HEK293 (cell line): ENCODE data around the gene ANP32A.

Experiments
- CTCF ChIA-PET: fragments of 350-600 bp; formaldehyde crosslinking; extraction: SDS; loops from one replicate; lab custom pipeline; 2021; ENCODE audit warnings: antibody characterized with exemption; lab: Yijun Ruan, JAX
- POLR2A ChIA-PET: fragments of 300-600 bp; formaldehyde crosslinking; extraction: SDS; loops from one replicate; lab custom pipeline; 2020; ENCODE audit warnings: antibody characterized with exemption, inconsistent platforms; lab: Yijun Ruan, JAX
- H3K27ac ChIP-seq: fragments of 200-500 bp; sonication (Bioruptor generic); 2 replicates; pipeline ENCODE4 v1.5.1; 2014; ENCODE audit warnings: low read depth, low read length, control low read depth, inconsistent platforms; ENCODE audit errors: extremely low read depth
- H3K36me3 ChIP-seq, 2 experiments: fragments of 200-500 bp in 1 of 2; sonication (Bioruptor generic) in 1 of 2; 1 replicate in 1 of 2; 2 replicates in 1 of 2; pipeline ENCODE4 v1.5.1; 2014 to 2017; ENCODE audit warnings: inconsistent platforms in 2 of 2, low read length in 2 of 2; ENCODE audit not compliant: control insufficient read depth in 2 of 2, insufficient read depth in 1 of 2
- H3K4me1 ChIP-seq: fragments of 200-500 bp; sonication (Bioruptor generic); 2 replicates; pipeline ENCODE4 v1.5.1; 2014; ENCODE audit warnings: mild to moderate bottlenecking, low read length, inconsistent platforms; ENCODE audit not compliant: control insufficient read depth, insufficient read depth
- H3K4me3 ChIP-seq: 2 replicates; pipeline ENCODE4 v1.5.1; 2011; ENCODE audit warnings: low read depth, mild to moderate bottlenecking, control low read depth, low read length, moderate library complexity
- H3K9me3 ChIP-seq: fragments of 200-500 bp; sonication (Bioruptor generic); 2 replicates; pipeline ENCODE4 v1.5.1; 2014; ENCODE audit warnings: low read depth, low read length, inconsistent platforms; ENCODE audit not compliant: control insufficient read depth, insufficient read depth
- ATF2 ChIP-seq: fragments of 450-650 bp; formaldehyde crosslinking; IDR thresholded peaks from 2 replicates; pipeline ENCODE4 v1.5.1; 2016; ENCODE audit warnings: missing biosample characterization, missing genetic modification characterization, low read depth
- CTCF ChIP-seq: fragments of 450-650 bp; formaldehyde crosslinking; IDR thresholded peaks from 2 replicates; pipeline ENCODE4 v1.5.1; 2016; ENCODE audit warnings: missing biosample characterization, missing genetic modification characterization
- GLIS1 ChIP-seq: fragments of 450-650 bp; formaldehyde crosslinking; IDR thresholded peaks from 2 replicates; pipeline ENCODE4 v1.5.1; 2016; ENCODE audit warnings: missing biosample characterization, missing genetic modification characterization
- HOXD13 ChIP-seq: sonication (generic); formaldehyde crosslinking; IDR thresholded peaks from 2 replicates; pipeline ENCODE4 v1.8.0; 2022; ENCODE audit warnings: missing genetic modification reagents, borderline replicate concordance
- KLF1 ChIP-seq: fragments of 450-650 bp; formaldehyde crosslinking; IDR thresholded peaks from 2 replicates; pipeline ENCODE4 v1.5.1; 2016; ENCODE audit warnings: missing biosample characterization, missing genetic modification characterization
- OVOL3 ChIP-seq: fragments of 450-650 bp; formaldehyde crosslinking; IDR thresholded peaks from 2 replicates; pipeline ENCODE4 v1.5.1; 2016; ENCODE audit warnings: missing biosample characterization, missing genetic modification characterization
- SALL2 ChIP-seq: fragments of 450-650 bp; formaldehyde crosslinking; IDR thresholded peaks from 2 replicates; pipeline ENCODE4 v1.5.0; 2017; ENCODE audit warnings: missing biosample characterization, mild to moderate bottlenecking, missing genetic modification characterization, borderline replicate concordance
- SCRT2 ChIP-seq: fragments of 450-650 bp; formaldehyde crosslinking; IDR thresholded peaks from 2 replicates; pipeline ENCODE4 v1.5.1; 2016; ENCODE audit warnings: missing biosample characterization, missing genetic modification characterization
- TRIM28 ChIP-seq: IDR thresholded peaks from 2 replicates; pipeline ENCODE4 v1.6.1; 2011; ENCODE audit warnings: low read length, control low read depth, borderline replicate concordance
- YY2 ChIP-seq: fragments of 450-650 bp; formaldehyde crosslinking; IDR thresholded peaks from 2 replicates; pipeline ENCODE4 v1.5.1; 2016; ENCODE audit warnings: missing biosample characterization, missing genetic modification characterization
- ZBTB1 ChIP-seq: fragments of 450-650 bp; formaldehyde crosslinking; IDR thresholded peaks from 2 replicates; pipeline ENCODE4 v1.5.1; 2016; ENCODE audit warnings: missing biosample characterization, missing genetic modification characterization
- ZBTB21 ChIP-seq: fragments of 450-650 bp; formaldehyde crosslinking; IDR thresholded peaks from 2 replicates; pipeline ENCODE4 v1.5.1; 2017; ENCODE audit warnings: missing biosample characterization, missing genetic modification characterization
- ZFP69B ChIP-seq: fragments of 450-650 bp; formaldehyde crosslinking; IDR thresholded peaks from 2 replicates; pipeline ENCODE4 v1.5.1; 2016; ENCODE audit warnings: missing biosample characterization, missing genetic modification characterization
- ZNF157 ChIP-seq: fragments of 450-650 bp; formaldehyde crosslinking; IDR thresholded peaks from 2 replicates; pipeline ENCODE4 v1.5.1; 2016; ENCODE audit warnings: missing biosample characterization, missing genetic modification characterization
- ZNF184 ChIP-seq: fragments of 450-650 bp; IDR thresholded peaks from 2 replicates; pipeline ENCODE4 v1.5.1; 2018; ENCODE audit warnings: missing biosample characterization, mild to moderate bottlenecking, missing genetic modification characterization
- ZNF202 ChIP-seq: fragments of 450-650 bp; formaldehyde crosslinking; IDR thresholded peaks from 2 replicates; pipeline ENCODE4 v1.5.1; 2016; ENCODE audit warnings: missing biosample characterization, missing genetic modification characterization, borderline replicate concordance
- ZNF211 ChIP-seq: fragments of 450-650 bp; formaldehyde crosslinking; IDR thresholded peaks from 2 replicates; pipeline ENCODE4 v1.5.1; 2016; ENCODE audit warnings: low read depth, missing biosample characterization, missing genetic modification characterization
- ZNF24 ChIP-seq: fragments of 450-650 bp; formaldehyde crosslinking; IDR thresholded peaks from 2 replicates; pipeline ENCODE4 v1.5.1; 2016; ENCODE audit warnings: missing biosample characterization, missing genetic modification characterization
- ZNF292 ChIP-seq: fragments of 450-650 bp; formaldehyde crosslinking; IDR thresholded peaks from 2 replicates; pipeline ENCODE4 v1.5.1; 2016; ENCODE audit warnings: low read depth, missing biosample characterization, missing genetic modification characterization, borderline replicate concordance
- ZNF354C ChIP-seq: fragments of 450-650 bp; formaldehyde crosslinking; IDR thresholded peaks from 2 replicates; pipeline ENCODE4 v1.5.1; 2016; ENCODE audit warnings: missing biosample characterization, missing genetic modification characterization, low read depth, borderline replicate concordance
- ZNF394 ChIP-seq: fragments of 450-650 bp; formaldehyde crosslinking; IDR thresholded peaks from 2 replicates; pipeline ENCODE4 v1.5.1; 2016; ENCODE audit warnings: missing biosample characterization, missing genetic modification characterization, mild to moderate bottlenecking, moderate library complexity, borderline replicate concordance
- ZNF560 ChIP-seq: fragments of 450-650 bp; formaldehyde crosslinking; IDR thresholded peaks from 2 replicates; pipeline ENCODE4 v1.5.1; 2017; ENCODE audit warnings: missing biosample characterization, missing genetic modification characterization, borderline replicate concordance
- ZNF639 ChIP-seq: fragments of 450-650 bp; formaldehyde crosslinking; IDR thresholded peaks from 2 replicates; pipeline ENCODE4 v1.5.1; 2016; ENCODE audit warnings: missing biosample characterization, missing genetic modification characterization
- ZNF658 ChIP-seq: fragments of 450-650 bp; formaldehyde crosslinking; IDR thresholded peaks from 2 replicates; pipeline ENCODE4; 2016; ENCODE audit warnings: missing biosample characterization, missing genetic modification characterization
- ZNF747 ChIP-seq: fragments of 450-650 bp; formaldehyde crosslinking; IDR thresholded peaks from 2 replicates; pipeline ENCODE4 v1.5.1; 2016; ENCODE audit warnings: missing biosample characterization, missing genetic modification characterization
- ZNF768 ChIP-seq: fragments of 450-650 bp; formaldehyde crosslinking; IDR thresholded peaks from 2 replicates; pipeline ENCODE4 v1.5.1; 2018; ENCODE audit warnings: missing biosample characterization, mild to moderate bottlenecking, missing genetic modification characterization
- ZNF776 ChIP-seq: fragments of 450-650 bp; formaldehyde crosslinking; IDR thresholded peaks from 2 replicates; pipeline ENCODE4 v1.5.0; 2017; ENCODE audit warnings: missing biosample characterization, missing genetic modification characterization, borderline replicate concordance
- TF ChIP-seq, protein P1 (sequence below): fragments of 450-650 bp; formaldehyde crosslinking; IDR thresholded peaks from 2 replicates; pipeline ENCODE4 v1.5.1; 2016; ENCODE audit warnings: missing biosample characterization, missing genetic modification characterization
- TF ChIP-seq, protein P2 (sequence below): fragments of 450-650 bp; formaldehyde crosslinking; IDR thresholded peaks from 2 replicates; pipeline ENCODE4 v1.5.0; 2017; ENCODE audit warnings: missing biosample characterization, missing genetic modification characterization, borderline replicate concordance

Gene ANP32A

GRCh38 chr15:68764090-68764489 lies 56.6 kb downstream of the ANP32A start:
- POLR2A ChIA-PET, result no interaction called here
- H3K36me3 ChIP-seq, result no peaks in the 10 kb centered on the region; a peak in 1 of 3 replicates
- peaks cover 5% of the 10 kb centered on the region for H3K4me1 ChIP-seq
- H3K27ac ChIP-seq, result no peak overlapping the region
- CTCF ChIA-PET, result interaction anchor here (0.7 to 2.6 kb wide), 2 partner anchors 64 to 111 kb away, joined by 3 to 12 read pairs; no protein-coding TSS in a partner anchor
- H3K4me3 ChIP-seq, result no peak overlapping the region
- TF ChIP-seq OVOL3 (no peak), ZNF560 (tag by site-specific recombination) (no peak), ZNF658 (no peak), ZNF747 (tag by site-specific recombination) (no peak), ZNF24 (no peak), ZNF394 (tag by site-specific recombination) (no peak), ZBTB21 (tag by site-specific recombination) (no peak), ZNF202 (tag by site-specific recombination) (no peak), ZNF768 (no peak), ZNF354C (no peak), ATF2 (no peak), ZBTB1 (tag by site-specific recombination) (no peak), YY2 (tag by site-specific recombination) (no peak), ZNF184 (tag by site-specific recombination) (no peak), ZNF292 (tag by site-specific recombination) (no peak), CTCF (tag by site-specific recombination) (no peak)
- TF ChIP-seq, protein P1, sequence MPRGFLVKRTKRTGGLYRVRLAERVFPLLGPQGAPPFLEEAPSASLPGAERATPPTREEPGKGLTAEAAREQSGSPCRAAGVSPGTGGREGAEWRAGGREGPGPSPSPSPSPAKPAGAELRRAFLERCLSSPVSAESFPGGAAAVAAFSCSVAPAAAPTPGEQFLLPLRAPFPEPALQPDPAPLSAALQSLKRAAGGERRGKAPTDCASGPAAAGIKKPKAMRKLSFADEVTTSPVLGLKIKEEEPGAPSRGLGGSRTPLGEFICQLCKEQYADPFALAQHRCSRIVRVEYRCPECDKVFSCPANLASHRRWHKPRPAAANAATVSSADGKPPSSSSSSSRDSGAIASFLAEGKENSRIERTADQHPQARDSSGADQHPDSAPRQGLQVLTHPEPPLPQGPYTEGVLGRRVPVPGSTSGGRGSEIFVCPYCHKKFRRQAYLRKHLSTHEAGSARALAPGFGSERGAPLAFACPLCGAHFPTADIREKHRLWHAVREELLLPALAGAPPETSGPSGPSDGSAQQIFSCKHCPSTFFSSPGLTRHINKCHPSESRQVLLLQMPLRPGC, result no peak
- no peaks in the 10 kb centered on the region for H3K9me3 ChIP-seq

DNA sequence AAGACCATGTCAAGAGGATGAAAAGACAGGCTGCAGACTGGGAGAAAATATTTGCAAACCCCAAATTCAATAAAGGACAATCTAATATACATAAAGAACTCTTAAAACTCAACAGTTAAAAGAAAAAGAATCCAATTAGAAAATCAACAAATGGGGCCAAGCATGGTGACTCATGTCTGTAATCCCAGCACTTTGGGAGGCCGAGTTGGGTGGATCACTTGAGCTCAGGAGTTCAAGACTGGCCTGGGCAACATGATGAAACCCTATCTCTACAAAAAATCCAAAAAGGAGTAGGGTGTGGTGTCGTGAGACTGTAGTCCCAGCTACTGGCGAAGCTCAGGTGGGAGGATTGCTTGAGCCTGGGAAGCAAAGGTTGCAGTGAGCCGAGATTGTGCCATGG lies 57.6 kb downstream of the ANP32A start:
- H3K27ac ChIP-seq, result no peak overlapping the region
- POLR2A ChIA-PET, result interaction anchor here (0.7 kb wide), 1 partner anchor 364 kb away, joined by 3 read pairs; no protein-coding TSS in a partner anchor
- no peaks in the 10 kb centered on the region for H3K9me3 ChIP-seq
- no peak overlapping the region for H3K4me3 ChIP-seq
- H3K36me3 ChIP-seq, result no peaks in the 10 kb centered on the region; a peak in 1 of 3 replicates
- peaks cover 5% of the 10 kb centered on the region for H3K4me1 ChIP-seq
- TF ChIP-seq ZNF211, result no peak
- TF ChIP-seq ZNF157 (tag by site-specific recombination), result no peak
- no peak for TF ChIP-seq SALL2 (tag by site-specific recombination)
- TF ChIP-seq SCRT2, result peak; percentile 62
- TF ChIP-seq ZFP69B, result no peak
- TF ChIP-seq, protein P2, sequence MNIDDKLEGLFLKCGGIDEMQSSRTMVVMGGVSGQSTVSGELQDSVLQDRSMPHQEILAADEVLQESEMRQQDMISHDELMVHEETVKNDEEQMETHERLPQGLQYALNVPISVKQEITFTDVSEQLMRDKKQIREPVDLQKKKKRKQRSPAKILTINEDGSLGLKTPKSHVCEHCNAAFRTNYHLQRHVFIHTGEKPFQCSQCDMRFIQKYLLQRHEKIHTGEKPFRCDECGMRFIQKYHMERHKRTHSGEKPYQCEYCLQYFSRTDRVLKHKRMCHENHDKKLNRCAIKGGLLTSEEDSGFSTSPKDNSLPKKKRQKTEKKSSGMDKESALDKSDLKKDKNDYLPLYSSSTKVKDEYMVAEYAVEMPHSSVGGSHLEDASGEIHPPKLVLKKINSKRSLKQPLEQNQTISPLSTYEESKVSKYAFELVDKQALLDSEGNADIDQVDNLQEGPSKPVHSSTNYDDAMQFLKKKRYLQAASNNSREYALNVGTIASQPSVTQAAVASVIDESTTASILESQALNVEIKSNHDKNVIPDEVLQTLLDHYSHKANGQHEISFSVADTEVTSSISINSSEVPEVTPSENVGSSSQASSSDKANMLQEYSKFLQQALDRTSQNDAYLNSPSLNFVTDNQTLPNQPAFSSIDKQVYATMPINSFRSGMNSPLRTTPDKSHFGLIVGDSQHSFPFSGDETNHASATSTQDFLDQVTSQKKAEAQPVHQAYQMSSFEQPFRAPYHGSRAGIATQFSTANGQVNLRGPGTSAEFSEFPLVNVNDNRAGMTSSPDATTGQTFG (tag by site-specific recombination), result no peak
- no peak for TF ChIP-seq TRIM28
- no peak for TF ChIP-seq ZNF776 (tag by site-specific recombination)
- TF ChIP-seq HOXD13 (CRISPR knock-in tag), result no peak
- no peak for TF ChIP-seq ZNF639 (tag by site-specific recombination)
- peak; percentile 23; the same call in 1 of the 2 replicates for TF ChIP-seq GLIS1 (tag by site-specific recombination)
- 0 out of 2 replicates have a peak, but pooled peaks have one; percentile 15 for TF ChIP-seq KLF1 (tag by site-specific recombination)
- CTCF ChIA-PET, result interaction anchor here (0.6 to 2.6 kb wide), 9 partner anchors 10 to 1214 kb away, joined by 3 to 12 read pairs (median 3); no protein-coding TSS in a partner anchor
